GM21576 (cell line): ENCODE results near the gene ERC2.

ENCODE experiments used
- ATAC-seq: cut with Tn5 transposase; IDR thresholded peaks from one replicate; pipeline ENCODE4 v1.9.1; 2021; ENCODE audit warnings: mild to moderate bottlenecking, moderate library complexity; ENCODE audit not compliant: unreplicated experiment

The ERC2 gene

DNA sequence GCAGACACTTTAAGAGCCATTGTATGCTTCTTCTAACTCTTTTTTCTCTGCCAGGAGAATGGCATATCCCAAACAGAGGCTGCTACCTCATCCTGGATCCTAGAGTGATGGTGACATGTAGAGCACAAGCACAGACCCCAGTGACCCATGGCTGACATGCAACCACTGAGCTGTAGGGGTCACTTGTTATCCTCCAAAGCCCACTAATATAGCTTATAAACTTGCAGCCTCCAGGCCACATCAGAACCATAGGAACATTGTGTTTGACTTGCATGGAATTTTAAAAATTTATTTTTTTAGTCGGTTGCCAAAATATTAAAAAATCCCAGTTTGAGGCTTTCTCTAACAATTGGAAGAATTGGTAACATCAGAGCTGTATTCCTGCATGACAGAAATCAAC, 698.2 kb downstream of the ERC2 start:
- no peak for ATAC-seq

DNA sequence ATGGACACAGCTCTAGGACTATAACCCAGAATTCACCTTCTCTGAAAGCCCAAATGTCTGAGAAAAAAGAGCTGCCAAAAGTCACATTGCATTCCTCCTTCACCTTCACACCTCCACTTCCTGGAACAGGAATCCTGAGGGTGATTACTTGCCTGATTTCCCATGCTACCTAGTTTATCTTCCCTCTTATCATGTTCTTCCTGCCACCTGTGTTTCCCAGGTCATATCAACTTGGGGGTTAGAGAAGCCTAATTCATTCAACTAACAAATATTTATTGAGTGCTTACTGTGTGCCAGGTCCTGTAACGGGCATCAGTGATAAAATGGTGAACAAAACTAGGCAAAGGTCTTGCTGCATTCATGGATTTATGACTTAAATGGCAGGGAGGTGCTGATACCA, 701.5 kb downstream of the ERC2 start:
- no peak for ATAC-seq

DNA sequence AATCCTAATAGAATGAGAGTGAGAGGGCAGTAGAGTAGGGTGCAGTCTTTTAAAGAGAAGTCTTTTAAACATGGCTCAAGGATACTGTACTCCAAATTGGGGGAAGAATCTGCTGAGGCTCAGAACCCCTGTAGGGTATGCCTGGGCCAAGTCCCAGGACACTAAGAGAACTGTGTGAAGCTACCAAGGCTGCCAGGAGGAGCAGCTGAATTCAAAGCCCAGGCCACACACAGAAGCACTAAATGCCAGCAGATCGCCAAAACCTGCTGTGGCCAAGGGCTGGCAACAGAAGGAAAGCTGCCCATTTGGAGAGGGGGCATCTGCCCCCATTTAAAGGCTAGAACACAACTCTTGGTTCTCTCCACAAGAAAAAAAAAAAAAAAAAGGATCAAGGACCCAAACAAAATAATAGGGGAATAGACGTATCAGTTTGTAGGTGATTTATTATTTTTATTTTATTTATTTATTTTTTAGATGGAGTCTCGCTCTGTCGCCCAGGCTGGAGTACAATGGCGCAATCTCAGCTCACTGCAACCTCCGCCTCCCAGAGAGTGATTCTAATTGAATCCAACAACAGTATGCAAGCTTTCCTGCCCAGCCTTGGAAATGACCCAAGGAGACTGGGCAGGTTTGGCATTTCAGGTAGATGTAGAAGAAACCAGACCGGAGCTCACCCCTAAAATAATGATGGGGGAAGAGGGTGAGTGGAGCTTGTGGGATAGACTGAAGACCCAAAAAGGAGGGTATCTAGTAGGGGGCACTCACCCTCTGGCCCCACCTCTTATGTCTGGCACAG, 702.2 kb downstream of the ERC2 start:
- ATAC-seq, result no peak

DNA sequence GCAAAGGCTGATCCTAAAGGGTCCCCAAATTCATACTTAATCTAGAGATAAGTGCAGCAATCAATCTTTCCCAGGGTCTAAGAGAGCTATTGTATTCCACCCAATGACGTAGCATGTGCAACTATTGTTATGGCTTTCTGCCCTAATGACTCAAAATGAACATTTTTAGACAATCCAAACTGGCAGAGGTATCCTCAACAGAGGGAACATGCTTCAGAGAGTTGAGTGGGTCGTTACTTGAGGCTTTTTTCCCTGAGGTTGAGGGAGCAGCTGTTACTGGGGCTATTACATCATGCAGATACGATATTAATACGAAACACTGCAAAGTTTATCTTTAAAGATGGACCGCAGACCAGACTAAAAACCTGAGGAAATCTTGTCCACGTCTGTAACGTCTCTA, 702.9 kb downstream of the ERC2 start:
- no peak for ATAC-seq

DNA sequence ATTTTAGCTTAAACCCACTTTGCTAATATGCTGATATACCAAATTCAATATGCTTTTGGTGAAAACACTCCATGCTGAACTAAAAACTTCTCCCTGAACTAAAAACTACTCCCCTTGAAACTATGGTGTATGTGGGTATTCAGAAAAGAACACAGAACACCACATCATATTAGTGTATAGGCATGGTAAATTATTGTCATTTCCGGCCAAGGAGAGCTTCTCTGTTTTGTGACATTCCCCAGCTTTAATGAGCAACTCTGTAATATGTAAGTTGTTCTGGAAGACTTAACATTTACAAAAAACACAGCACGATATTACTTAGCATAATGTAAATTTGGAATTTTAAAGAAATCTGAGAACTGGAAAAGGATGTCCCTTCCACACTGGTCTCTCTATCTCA, 711.3 kb downstream of the ERC2 start:
- no peak for ATAC-seq

DNA sequence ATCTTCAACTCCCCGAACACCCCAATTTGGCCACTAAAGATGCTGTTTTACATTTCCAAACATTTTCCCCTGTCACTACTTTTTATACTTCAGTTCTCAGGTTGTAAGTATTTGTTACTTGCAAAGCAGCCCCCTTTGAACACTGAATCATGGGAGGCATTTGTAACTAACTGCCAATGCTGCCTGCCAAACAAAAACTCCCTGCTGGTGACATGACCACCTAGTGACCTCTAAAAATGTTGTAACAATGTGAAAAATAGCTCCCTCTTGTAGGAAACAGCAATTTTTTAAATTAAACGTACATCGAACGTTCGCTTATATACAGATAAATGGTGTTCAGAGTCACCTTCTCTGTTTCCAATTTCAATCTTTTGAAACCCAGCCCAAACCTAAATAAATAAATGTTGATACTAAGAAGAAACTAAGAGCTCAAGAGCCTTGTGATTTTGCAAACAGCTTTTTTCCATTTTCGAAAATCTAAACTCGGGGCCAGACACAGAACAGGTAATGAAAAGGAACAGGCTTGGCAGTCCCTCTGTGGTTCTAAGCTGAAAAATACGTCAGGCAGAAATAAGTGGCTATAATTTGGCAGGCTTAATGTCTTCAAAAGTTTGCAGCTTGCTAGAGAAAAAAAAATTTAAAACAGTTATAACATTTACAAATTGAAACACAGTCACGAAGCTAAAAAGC, 712.6 kb downstream of the ERC2 start:
- ATAC-seq, result no peak

DNA sequence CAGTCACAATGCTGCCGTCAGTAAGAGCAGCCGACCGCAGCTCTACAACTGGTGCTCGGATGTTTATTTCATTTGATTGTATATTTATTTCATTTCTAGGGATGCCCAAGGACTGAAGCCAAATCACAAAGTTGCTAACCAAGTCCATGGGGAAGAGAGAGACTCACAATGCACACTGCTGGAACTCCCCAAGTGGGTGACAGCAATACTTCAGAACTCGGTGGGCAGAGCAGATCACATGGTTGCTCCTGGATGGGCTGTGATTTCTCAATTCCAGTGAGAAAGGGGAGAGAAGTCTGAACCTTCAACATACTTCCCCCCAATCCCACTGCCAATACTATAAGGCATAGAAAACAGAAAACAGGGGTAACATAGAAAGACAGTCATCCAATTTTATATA, 715.4 kb downstream of the ERC2 start:
- ATAC-seq, result no peak

DNA sequence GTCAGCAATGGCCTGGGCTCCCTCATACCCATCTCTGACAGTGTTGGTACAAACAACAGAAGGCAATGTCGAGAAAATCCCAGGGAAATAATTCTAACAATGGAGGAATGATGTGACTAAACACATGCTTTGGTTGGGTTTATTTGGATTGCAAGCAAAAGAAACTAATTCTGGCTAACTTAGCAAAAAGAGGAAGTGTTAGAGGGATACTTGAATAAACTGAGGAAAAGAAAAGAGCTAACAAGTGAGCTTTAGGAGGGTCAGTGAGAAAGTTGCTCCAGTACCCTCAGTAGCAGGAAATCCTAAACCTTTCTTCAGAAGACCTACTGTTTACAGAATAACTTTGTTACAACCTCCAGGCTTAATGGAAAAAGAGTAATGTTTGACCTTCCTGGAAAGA, 716.5 kb downstream of the ERC2 start:
- no peak for ATAC-seq

DNA sequence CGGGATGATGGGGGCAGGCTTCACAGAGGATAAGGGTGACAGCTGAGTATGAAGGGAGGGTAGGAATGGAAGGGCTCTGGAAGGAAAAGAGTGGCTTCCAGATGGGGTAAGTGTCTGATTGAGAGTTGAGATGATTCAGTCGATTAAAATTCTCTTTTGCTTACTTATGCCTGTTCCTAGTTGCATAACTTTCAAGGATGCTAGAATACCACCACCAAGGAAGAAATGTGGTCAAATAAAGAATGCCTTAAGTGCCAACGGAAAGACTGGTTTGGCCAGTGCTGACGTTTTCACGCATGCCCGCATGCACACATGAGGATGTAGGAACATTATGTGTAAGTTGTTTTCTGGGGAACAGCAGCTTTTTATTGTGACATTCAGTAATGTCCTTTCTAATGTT, 717.7 kb downstream of the ERC2 start:
- ATAC-seq, result no peak

DNA sequence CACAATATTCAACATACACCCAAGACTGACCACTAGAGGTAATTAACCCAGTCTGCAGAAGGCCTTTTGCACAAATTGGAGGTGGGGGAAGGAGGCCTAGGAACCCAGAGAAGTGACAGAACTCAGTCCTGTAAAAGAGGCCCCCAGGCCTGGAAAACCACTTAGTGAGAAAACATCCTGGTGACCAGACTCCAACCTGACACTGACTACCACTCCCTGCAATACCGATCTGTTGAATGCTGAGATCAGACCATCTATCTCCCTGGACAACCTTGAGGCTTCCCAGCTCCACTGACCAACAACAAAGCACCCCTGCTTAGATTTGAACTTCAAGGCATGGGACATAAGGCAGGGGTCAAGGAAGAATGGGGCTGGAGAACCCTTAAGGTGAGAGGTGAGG, 719.2 kb downstream of the ERC2 start:
- ATAC-seq, result no peak

DNA sequence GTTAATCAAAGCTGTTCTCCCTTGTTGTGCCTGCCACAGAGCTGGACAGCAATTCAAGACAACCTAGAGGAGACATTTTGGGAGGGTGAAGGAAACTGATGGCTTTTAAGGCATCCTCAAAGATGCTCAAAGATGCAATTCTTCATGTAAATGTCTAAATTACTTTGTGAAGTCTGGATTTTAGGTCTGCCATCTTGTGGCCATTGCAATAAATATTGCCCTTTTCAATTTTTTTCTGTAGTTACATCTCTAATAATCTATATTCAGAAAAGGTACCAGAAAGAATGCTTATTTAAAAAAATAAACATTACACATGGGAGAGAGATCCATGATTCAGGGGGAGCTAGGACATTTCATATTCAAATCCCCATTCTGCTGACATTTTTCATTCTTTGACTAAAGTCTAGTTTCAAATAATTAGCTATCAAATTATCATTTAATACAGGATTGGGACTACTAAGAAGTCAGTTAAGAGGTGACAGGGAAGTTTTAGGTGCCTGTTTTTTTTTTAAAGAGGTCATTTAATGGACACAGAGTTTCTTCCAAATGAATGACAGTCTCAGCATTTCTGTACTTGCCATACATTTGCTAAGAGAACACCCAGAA, 721.4 kb downstream of the ERC2 start:
- no peak for ATAC-seq

DNA sequence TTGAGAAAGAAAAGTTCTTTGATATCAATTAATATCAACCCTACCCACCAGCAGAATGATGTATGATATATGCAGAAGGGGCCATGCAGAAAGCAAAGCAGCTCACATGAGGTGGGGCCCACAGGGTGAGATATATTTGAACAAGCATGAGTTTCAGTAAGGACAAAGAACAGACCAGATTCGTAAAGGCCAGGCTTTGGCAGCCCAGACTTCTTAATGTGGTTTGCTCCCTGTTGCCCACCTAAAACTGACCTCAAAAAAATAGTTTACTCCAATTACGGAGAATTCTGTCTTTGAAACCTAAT, 725.5 kb downstream of the ERC2 start:
- no peak for ATAC-seq

DNA sequence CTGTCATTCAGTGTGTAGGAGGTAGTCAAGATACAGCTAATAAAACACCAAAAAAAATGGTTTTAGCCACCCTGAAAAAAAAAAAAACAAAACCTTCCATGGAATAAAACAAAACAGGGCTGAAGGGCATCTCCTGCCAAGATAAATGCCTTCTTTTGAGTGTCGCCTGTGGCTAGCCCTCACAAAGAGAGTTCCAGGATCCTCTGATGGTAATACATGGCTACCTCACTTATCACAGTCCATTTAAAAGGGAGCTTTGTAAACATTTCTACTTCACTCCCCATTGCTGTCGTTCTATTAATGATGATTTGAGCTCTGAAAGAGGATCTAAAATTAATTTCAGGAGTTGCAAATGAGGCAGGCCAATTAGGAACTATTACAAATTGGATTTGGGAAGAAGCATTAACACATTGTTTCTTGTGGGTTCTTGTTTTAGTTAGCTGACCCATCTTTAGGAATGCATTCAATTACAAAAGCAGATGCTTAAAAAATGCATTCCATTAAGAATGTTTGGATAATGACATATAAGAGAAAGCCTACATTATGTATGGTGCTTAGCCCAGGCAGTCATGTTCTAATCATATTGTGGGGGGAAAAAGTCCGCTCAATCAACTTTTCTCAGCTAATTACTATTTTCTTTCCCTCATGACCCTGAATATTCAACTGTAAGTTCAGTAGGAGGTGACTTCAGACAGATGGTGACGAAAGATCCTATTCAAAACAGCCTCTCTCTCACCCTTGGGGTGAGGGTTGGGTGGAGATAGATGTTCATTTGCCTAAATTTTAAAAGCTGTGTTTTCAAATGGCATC, 726.0 kb downstream of the ERC2 start:
- no peak for ATAC-seq

DNA sequence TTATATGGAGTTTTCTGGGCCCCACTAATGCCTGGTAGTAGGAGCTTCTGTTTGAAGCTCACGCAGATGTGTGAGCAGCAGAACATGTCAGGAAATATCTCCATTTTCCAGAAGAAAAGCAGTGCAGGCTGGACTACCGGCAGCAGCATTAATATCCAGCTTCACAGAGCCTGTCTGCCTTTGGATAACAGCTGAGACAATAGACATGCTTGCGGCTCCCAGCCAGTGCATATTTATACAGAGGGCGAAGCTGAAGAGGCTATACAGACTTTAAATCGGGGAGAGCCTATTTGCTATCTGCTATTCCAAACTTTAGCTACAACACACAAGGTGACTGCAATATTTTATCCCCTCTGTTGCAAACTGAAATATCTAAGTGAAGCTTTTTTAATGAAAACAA, 731.1 kb downstream of the ERC2 start:
- ATAC-seq, result no peak

DNA sequence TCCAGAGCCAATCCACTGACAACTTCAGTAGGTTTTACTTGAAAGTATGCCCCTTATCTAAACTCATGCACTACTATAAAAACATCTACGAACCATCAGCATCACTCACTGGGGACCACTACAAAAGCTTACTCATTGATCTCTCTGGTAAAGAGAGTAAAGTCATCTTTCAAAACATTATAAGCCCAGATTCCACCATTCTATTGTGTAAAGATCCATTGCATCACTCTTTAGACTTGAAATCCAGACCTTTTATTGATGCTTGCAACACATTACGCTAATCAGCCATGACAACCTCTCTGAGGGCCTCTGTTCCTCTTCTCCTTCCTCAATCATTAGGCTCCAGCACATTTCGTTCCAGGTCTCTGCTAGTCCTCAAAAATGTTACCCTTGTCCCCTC, 732.3 kb downstream of the ERC2 start:
- ATAC-seq, result no peak

DNA sequence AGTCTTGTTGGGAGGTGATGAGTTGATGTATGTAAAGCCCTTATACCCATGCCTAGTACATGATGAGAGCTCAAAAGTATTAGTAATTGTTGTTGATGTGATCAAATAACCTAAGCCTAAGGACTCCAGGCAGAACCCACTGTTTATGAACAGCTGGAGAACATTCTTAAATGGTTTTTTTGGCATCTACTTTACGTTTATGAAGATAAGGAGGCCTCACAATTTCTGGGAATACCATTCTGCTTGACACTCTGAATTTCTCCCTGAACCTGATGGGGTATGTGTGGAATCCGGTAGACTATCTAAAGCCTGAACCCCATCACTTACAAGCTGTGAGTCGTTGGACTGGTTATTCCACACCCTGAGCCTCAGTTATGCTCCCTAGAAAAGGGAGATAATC, 736.5 kb downstream of the ERC2 start:
- no peak for ATAC-seq

DNA sequence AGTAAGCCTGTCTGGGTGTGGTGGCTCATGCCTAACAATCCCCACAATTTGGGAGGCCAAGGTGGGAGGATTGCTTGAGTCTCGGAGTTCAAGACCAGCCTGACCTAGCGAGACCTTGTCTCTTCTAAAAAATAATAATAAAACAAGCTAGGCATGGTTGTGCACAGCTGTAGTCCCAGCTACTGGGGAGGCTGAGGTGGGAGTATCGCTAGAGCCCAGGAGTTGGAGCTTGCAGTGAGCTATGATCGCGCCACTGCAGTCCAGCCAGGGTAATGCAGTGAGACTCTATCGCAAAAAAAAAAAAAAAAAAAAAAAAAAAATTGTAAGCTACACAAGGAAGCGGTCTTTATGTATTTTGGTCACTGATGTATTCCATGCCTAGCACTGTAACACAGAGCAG, 738.7 kb downstream of the ERC2 start:
- no peak for ATAC-seq

DNA sequence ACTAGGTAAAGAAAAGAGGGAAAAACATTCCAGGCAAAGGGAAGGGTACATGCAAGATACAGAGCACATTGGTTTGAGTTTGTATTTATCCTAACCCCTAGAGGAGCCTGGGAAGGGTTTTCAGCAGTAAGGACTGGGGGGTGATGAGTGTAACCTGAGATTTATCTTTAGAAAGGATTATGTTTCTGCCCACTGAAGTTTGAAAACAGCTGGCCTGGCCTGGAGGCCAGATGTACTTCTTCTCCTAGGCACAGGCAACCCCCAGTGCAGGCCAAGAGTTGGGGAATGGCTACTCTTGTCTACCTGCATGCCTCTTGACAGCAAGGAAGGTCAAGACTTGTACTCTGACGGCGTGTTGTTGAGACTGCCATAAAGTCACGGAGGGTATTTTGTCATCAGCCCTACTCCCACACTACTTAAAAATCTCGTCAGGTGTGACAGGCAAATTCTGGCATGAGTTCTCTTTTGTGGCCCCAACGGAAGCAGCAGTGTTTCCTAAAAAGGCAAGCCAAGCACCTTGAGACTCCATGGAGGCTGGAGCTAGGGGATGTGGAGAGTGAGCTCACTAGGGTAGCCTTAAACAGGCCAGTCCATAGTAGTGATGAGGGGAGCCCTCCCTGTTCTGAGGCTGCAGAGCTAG, 739.7 kb downstream of the ERC2 start:
- ATAC-seq, result no peak

DNA sequence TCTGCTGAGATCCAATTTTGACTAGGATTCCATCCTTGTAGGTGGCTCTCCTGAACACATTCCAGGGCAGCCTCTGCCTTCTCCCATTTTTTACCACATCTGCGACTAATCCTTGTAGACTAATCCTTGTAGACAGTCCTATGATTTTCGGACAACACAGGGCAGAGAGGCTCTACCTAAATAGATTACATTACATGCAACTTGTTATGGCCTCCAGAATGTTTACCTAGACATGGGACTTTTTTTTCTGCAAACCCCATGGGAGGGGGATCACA, 741.8 kb downstream of the ERC2 start:
- ATAC-seq, result no peak

DNA sequence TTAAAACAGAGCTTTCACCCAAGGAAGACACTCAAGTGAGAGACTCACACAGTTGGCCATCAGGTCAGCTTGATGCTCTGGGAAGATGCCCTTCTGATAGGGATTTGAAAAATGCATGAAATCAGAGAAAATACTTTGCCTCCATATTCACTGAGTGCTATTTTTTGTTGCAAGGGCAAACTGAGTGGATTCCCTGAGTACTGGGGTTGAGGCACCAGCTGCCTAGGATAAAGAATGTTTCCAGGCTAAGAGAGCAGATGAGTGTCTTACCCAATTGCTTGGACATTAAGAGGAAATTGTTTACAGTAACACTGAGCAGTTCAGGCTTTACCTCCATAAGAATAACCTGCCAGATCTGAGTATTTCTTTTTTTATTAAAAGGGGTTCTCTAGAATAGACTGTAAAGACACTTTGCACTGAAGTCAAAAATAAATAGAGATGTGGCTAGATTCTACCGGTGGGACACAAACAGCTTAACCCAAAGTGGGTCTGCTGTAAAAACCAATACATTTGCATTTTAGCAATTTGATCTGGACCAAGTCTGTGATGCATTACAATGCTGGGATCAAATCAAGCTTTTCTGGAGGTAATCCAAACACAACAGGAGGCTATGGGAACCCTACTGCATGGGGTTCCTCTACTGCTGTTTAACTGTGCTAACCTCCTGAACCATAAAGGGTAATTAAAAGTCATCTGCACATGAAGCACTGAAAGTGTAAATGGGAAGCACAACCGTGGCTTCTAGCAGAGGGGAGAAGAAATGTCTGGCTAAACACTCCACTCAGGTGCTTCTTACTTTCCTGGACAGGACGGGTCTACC, 742.4 kb downstream of the ERC2 start:
- no peak for ATAC-seq

DNA sequence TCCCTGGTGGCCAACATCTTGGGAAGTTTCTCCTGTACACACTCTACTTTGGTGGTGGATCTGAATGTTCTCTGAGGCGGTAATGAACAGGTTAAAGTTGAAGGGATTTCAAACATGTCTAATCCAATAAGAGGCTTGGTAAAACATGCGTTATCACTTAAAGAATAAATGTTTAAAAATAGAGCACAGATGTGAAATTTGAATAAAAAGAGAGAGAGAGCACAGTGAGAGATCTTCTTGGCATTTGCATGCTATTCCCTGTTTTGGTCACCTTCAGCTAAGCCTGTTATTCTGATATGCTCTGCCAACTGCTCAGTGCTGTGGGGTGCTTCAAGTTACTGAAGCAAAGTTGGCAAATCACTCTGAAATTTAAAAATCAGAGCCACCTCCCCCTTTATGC, 743.4 kb downstream of the ERC2 start:
- ATAC-seq, result peak; percentile 68
